Measurements from ENCODE around the gene ARID1B. TPM values are rescaled to one million over a fixed set of nuclear protein-coding genes. Genes with fewer than 3 reads are reported as not detected.

The ARID1B gene
- total RNA-seq, 2 experiments from 2014 or later: 90.1 to 164 TPM

GRCh38 chr6:157059781-157060180, 282.6 kb downstream of the ARID1B start:
- H3K4me1 ChIP-seq (ENCODE audit: insufficient read depth, low read length, poor library complexity, severe bottlenecking): peaks cover 10% of the 10 kb centered on the region
- no peaks in the 10 kb centered on the region for H3K79me2 ChIP-seq (ENCODE audit: insufficient read depth, low read depth, low read length)
- BruUV-seq (replicated peaks): no TSS peak
- no peak for DNase-seq (ENCODE audit: low spot score)
- CTCF ChIA-PET (ENCODE audit: unreplicated experiment): no interaction called here
- H2AFZ ChIP-seq (ENCODE audit: low read length): no peak overlapping the region
- intact Hi-C loops (cut with micrococcal nuclease; ENCODE audit: unreplicated experiment): no loop called here
- H3K4me3 ChIP-seq (ENCODE audit: low read depth, low read length, poor library complexity, severe bottlenecking): no peak overlapping the region
- H3K27ac ChIP-seq (ENCODE audit: low read depth, low read length, poor library complexity, severe bottlenecking): no peak overlapping the region
- H3K9me2 ChIP-seq (ENCODE audit: insufficient read depth, low read length): no peaks in the 10 kb centered on the region
- peaks cover 2% of the 10 kb centered on the region; the same call in 1 of the 2 replicates for H3K36me3 ChIP-seq (ENCODE audit: insufficient read depth, low read length)
- H3K4me2 ChIP-seq (ENCODE audit: low read length): no peak overlapping the region
- POLR2A ChIA-PET: interaction anchor here (0.5 to 1.6 kb wide), 2 partner anchors 9 to 667 kb away, joined by 4 to 7 read pairs; no protein-coding TSS in a partner anchor
- no peaks in the 10 kb centered on the region for H4K20me1 ChIP-seq (ENCODE audit: insufficient read depth, low read length)
- TF ChIP-seq CTCF (conservative IDR thresholded peaks at IDR 0.05; ENCODE audit: low read length) (no peak), EZH2phosphoT487 (IDR thresholded peaks at IDR 0.05; ENCODE audit: borderline replicate concordance, low read depth, low read length) (no peak)
- H3K9me3 ChIP-seq (ENCODE audit: low read length): no peaks in the 10 kb centered on the region

DNA sequence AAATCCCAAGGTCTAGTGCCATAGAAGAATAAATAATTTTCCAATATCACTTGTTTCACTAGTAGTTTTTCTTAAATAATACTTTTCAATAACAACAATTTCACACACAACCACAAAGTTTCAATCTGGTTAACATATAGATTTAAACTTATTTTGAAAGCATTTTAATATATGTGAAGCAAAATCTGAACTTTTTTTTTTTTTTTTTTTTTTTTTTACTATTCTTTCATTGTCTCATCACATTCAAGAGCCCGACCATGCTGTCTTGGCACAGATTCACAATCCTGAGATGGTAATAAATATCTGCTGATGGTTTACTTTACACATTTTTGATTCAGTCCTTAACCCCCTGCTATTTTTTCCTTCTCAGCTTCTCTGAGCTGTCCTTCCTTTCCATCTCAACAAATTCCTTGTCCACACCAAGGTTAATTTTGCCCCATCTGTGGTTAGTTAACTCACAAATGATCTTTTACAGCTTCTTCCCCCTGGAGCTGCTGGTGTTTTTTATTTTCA, 283.3 kb downstream of the ARID1B start:
- BruUV-seq (replicated peaks): no TSS peak
- Histone ChIP-seq H3K9me2 (ENCODE audit: insufficient read depth, low read length) (no peaks in the 10 kb centered on the region), H3K9me3 (ENCODE audit: low read length) (no peaks in the 10 kb centered on the region), H3K4me2 (ENCODE audit: low read length) (no peak overlapping the region), H3K27ac (ENCODE audit: low read depth, low read length, poor library complexity, severe bottlenecking) (no peak overlapping the region), H3K36me3 (ENCODE audit: insufficient read depth, low read length) (no peaks in the 10 kb centered on the region), H3K4me3 (ENCODE audit: low read depth, low read length, poor library complexity, severe bottlenecking) (no peak overlapping the region), H3K4me1 (ENCODE audit: insufficient read depth, low read length, poor library complexity, severe bottlenecking) (peaks cover 8% of the 10 kb centered on the region), H2AFZ (ENCODE audit: low read length) (no peak overlapping the region), H3K79me2 (ENCODE audit: insufficient read depth, low read depth, low read length) (no peaks in the 10 kb centered on the region), H4K20me1 (ENCODE audit: insufficient read depth, low read length) (no peaks in the 10 kb centered on the region)
- no peak for TF ChIP-seq CTCF (conservative IDR thresholded peaks at IDR 0.05; ENCODE audit: low read length)
- TF ChIP-seq EZH2phosphoT487 (IDR thresholded peaks at IDR 0.05; ENCODE audit: borderline replicate concordance, low read depth, low read length): no peak
- ChIA-PET POLR2A (interaction anchor here (1.6 kb wide), 1 partner anchor 8 kb away, joined by 7 read pairs; no protein-coding TSS in a partner anchor), CTCF (ENCODE audit: unreplicated experiment) (no interaction called here)
- no peak for DNase-seq (ENCODE audit: low spot score)
- intact Hi-C loops (cut with micrococcal nuclease; ENCODE audit: unreplicated experiment): no loop called here

GRCh38 chr6:157061770-157062594, 284.8 kb downstream of the ARID1B start:
- Histone ChIP-seq H3K36me3 (ENCODE audit: insufficient read depth, low read length) (no peaks in the 10 kb centered on the region), H3K9me2 (ENCODE audit: insufficient read depth, low read length) (no peaks in the 10 kb centered on the region), H2AFZ (ENCODE audit: low read length) (no peak overlapping the region), H4K20me1 (ENCODE audit: insufficient read depth, low read length) (no peaks in the 10 kb centered on the region), H3K79me2 (ENCODE audit: insufficient read depth, low read depth, low read length) (no peaks in the 10 kb centered on the region), H3K9me3 (ENCODE audit: low read length) (no peaks in the 10 kb centered on the region), H3K27ac (ENCODE audit: low read depth, low read length, poor library complexity, severe bottlenecking) (no peak overlapping the region), H3K4me3 (ENCODE audit: low read depth, low read length, poor library complexity, severe bottlenecking) (no peak overlapping the region), H3K4me1 (ENCODE audit: insufficient read depth, low read length, poor library complexity, severe bottlenecking) (peaks cover 15% of the 10 kb centered on the region), H3K4me2 (ENCODE audit: low read length) (no peak overlapping the region)
- intact Hi-C loops (cut with micrococcal nuclease; ENCODE audit: unreplicated experiment): no loop called here
- BruUV-seq (replicated peaks): no TSS peak
- TF ChIP-seq CTCF (conservative IDR thresholded peaks at IDR 0.05; ENCODE audit: low read length) (no peak), EZH2phosphoT487 (IDR thresholded peaks at IDR 0.05; ENCODE audit: borderline replicate concordance, low read depth, low read length) (no peak)
- DNase-seq (ENCODE audit: low spot score): no peak
- CTCF ChIA-PET (ENCODE audit: unreplicated experiment): interaction anchor here (0.6 kb wide), 1 partner anchor 19 kb away, joined by 3 read pairs; no protein-coding TSS in a partner anchor
- POLR2A ChIA-PET: interaction anchor here (0.7 to 1.0 kb wide), 2 partner anchors 8 to 22 kb away, joined by 3 to 6 read pairs; no protein-coding TSS in a partner anchor

All from OCI-LY7 (cell line).